ENCODE measurements around the gene OGDH.
"Not testable (repeated sequence)": the region's sequence is repeated elsewhere in the genome, so short reads cannot be mapped to it uniquely, and the experiment has no call there.

OGDH gene

GRCh38 chr7:44716205-44716604 is 109.8 kb downstream of the OGDH start:
- no peak for DNase-seq (ENCODE audit: low read depth)
- TF ChIP-seq CTCF (conservative IDR thresholded peaks at IDR 0.05; ENCODE audit: low read length) = no peak
- H3K4me3 ChIP-seq (ENCODE audit: low read length) = no peak overlapping the region

- TF ChIP-seq CTCF (conservative IDR thresholded peaks at IDR 0.05; ENCODE audit: low read length) = no peak
- DNase-seq (ENCODE audit: low read depth) = no peak
- no peak overlapping the region for H3K4me3 ChIP-seq (ENCODE audit: low read length)
These were observed 113.9 kb downstream of the OGDH start for GRCh38 chr7:44720301-44720700.

GRCh38 chr7:44724276-44724675 is 117.8 kb downstream of the OGDH start:
- no peak overlapping the region for H3K4me3 ChIP-seq (ENCODE audit: low read length)
- no peak for DNase-seq (ENCODE audit: low read depth)
- TF ChIP-seq CTCF (conservative IDR thresholded peaks at IDR 0.05; ENCODE audit: low read length) = no peak

GRCh38 chr7:44726250-44726649 is 119.8 kb downstream of the OGDH start:
- not testable (repeated sequence) for DNase-seq (ENCODE audit: low read depth); H3K4me3 ChIP-seq (ENCODE audit: low read length)

- peak; percentile 94 for DNase-seq (ENCODE audit: low read depth)
- TF ChIP-seq CTCF (conservative IDR thresholded peaks at IDR 0.05; ENCODE audit: low read length) = no peak
- H3K4me3 ChIP-seq (ENCODE audit: low read length) = no peak overlapping the region
These were observed 120.9 kb downstream of the OGDH start for GRCh38 chr7:44727158-44727936.

- no peak for TF ChIP-seq CTCF (conservative IDR thresholded peaks at IDR 0.05; ENCODE audit: low read length)
- DNase-seq (ENCODE audit: low read depth) = no peak
- H3K4me3 ChIP-seq (ENCODE audit: low read length) = no peak overlapping the region
These were observed 121.5 kb downstream of the OGDH start for GRCh38 chr7:44727937-44728262.

GRCh38 chr7:44729949-44730590 is 123.6 kb downstream of the OGDH start:
- no peak for TF ChIP-seq CTCF (conservative IDR thresholded peaks at IDR 0.05; ENCODE audit: low read length)
- DNase-seq (ENCODE audit: low read depth) = no peak
- H3K4me3 ChIP-seq (ENCODE audit: low read length) = no peak overlapping the region

- H3K4me3 ChIP-seq (ENCODE audit: low read length); DNase-seq (ENCODE audit: low read depth): not testable (repeated sequence)
These were observed 126.5 kb downstream of the OGDH start for GRCh38 chr7:44732971-44733370.

Data from AG10803 (cell line).